GM21825 (cell line): Measurements from ENCODE around the gene ZFP82.
A peak's percentile ranks its signal among the peaks of the same experiment; 100 is the strongest.

ENCODE experiments used
- ATAC-seq: cut with Tn5 transposase; IDR thresholded peaks from one replicate; pipeline ENCODE4 v1.9.1; 2021; ENCODE audit warnings: mild to moderate bottlenecking, moderate library complexity; ENCODE audit not compliant: unreplicated experiment

The ZFP82 gene

DNA sequence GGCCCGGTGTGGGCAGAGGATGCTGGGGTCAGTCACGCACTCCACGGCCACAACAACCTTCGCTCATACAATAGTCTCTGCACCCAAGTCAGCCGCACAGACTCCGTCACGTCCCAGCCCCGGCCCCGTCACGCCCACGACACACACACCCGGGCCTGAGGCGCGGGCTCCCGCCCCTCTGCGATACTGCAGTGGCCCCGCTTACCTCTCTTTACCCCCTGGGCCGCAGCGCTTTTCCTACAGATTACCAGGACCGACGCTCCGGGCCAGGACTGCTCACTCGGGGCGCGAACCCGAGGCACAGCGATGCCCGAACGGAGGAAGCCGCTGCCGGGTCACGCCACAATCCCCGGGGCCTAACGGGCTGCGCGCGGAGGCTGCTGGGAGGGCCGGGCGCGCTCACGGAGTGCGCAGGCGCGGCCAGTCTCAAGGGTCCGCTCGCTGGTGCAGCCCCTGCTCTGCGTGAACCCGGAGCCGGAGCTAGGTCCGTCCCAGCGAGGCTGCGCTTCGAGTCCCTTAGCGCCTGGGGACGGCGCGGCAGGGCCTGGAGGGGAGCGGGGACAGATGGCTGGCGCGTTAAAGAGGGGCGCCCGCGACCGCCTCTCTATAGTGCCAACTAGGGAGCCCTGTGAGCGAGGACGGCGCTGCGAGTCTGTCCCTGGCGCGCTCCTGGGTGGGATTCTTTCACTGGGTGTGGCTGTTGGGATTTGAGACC lies at the start of gene ZFP82:
TSS of gene ZFP82 (minus strand) at position 358 of the 715 bp plus-strand sequence. CDS start 8,855 bp downstream, outside the sequence.
- peak; percentile 88 for ATAC-seq

DNA sequence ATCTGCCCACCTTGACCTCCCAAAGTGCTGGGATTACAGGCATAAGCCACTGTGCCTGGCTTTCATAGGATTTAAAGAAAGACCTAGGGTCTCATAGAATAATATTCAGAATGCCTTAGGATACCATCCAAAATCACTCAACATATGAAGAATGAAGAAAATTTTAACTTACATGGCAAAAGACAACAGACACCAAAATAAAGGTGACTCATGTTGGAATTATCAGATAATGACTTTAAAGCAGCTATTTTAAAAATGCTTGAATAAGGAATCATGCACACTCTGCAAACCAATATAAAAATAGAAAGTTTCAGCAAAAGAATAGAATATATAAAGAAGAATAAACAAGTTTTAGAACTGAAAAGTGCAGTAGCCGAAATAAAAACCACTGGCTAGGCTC lies 41.6 kb upstream of the ZFP82 start:
- no peak for ATAC-seq

GRCh38 chr19:36456831-36457230 lies 38.4 kb upstream of the ZFP82 start:
- no peak for ATAC-seq

DNA sequence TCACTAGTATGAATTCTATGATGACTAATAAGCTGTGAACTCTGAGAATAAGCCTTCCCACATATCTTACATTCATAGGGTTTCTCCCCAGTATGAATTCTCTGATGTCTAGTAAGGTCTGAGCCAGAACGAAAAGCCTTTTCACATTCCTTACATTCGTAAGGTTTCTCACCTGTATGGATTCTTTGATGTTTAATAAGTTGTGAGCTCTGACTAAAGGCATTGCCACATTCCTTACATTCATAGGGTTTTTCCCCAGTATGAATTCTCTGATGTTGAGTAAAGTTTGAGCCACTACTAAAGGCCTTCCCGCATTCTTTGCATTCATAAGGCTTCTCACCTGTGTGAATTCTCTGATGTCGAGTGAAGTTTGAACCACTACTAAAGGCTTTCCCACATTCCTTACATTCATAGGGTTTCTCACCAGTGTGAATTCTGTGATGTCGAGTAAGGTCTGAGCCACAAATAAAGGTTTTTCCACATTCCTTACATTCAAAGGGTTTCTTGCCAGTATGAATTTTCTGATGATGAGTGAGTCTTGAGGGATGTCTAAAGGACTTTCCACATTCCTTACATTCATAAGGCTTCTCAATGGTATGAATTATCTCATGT lies 30.7 kb upstream of the ZFP82 start:
- ATAC-seq = no peak

DNA sequence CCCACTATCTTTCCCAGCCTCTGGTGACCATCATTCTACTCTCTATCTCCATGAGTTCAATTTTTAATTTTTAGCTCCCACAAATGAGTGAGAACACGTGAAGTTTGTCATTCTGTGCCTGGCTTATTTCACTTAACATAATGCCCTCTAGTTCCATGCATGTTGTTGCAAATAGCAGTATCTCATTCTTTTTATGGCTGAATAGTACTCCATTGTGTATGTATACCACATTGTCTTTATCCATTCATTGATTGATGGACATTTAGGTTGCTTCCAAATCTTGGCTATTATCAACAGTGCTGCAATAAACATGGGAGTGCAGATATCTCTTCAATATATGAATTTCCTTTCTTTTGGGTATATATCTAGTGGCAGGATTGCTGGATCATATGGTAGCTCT lies 22.9 kb upstream of the ZFP82 start:
- ATAC-seq = no peak

GRCh38 chr19:36436531-36436930 lies 18.1 kb upstream of the ZFP82 start:
- ATAC-seq = no peak

- ATAC-seq = no peak
These were observed 5.5 kb upstream of the ZFP82 start for GRCh38 chr19:36423925-36424324.

- ATAC-seq = no peak
These were observed 3.5 kb upstream of the ZFP82 start for GRCh38 chr19:36421749-36422481.

GRCh38 chr19:36420961-36421748 lies 2.7 kb upstream of the ZFP82 start:
- ATAC-seq = no peak

DNA sequence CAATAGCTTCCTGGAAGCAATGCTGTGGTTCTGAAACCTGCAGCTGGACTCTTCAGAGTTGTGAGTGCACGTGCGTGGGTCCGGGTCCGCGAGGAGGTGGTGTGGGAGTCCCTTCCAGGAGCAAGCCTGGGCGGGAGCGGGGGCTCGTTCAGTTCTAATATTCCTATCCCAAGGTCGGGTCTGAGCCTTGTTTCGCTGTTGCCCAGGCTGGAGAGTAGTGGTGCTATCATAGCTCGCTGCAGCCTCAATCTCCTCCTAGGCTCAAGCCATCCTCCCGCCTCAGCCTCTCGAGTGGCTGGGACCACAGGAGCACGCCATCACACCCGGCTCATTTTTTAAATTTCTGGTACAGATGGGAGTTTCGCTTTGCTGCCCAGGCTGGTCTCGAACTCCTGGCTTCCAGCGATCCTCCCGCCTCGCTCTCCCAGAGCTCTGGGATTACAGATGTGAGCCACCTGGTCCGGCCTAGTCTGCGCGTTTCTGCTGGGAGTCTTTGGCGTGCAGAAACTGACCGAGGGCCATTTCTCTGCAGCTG lies 625 bp downstream of the ZFP82 start:
- ATAC-seq = no peak

DNA sequence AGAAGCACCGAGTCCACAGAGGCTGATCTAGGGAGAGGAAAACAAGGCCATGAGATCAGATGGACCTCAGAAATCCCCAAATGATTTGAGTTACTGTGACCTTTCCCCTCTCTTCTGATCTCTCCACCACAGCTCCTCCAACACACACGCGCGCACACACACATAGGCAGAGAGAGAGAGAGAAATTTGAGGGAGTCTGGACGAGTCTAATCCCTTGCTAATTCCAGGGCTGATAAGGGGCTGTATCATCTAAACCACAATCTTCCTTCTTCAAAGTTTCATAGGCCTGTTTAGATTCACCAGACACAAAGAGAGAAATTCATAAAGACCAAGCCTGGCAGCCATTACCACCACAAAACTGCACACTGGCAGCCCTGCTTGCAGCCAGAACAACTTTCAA lies 8.6 kb downstream of the ZFP82 start:
- no peak for ATAC-seq

DNA sequence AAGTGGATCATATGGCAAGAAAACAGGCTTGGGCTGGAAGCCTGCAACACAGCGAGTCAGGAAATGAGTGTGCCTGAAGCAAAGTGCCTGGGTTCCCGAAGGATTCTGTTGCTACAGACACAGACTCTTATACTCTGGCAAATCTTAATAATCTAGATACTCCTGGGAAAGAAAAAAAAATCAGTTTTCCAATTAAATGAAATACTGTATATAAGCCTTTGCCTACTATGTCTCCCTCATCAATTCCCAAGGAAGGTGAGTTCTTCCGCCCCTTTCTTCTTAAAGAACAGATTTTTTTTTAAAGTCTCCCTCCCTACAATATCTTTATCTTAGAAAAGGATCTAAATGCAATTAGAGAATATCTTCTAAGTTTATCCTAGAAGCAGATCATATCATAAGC lies 10.3 kb downstream of the ZFP82 start:
- no peak for ATAC-seq

DNA sequence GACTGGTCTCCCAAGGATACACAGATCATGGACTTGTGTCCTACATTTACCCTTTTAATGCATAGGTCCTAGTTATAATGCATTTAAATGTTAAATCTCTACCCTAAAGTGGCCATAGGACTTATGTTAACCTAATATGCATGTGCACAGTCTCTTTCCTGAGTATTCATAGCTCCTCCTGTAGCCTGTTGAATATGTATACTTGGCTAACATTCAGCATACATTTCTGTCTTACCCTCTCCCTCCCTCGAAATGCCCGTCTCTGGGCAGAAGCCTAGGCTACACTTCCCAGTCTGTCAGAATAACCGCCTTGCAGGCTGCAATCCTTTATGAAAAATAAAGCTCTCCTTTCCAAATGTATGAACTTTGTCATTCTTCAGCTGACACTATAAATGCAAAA lies 13.9 kb downstream of the ZFP82 start:
- ATAC-seq = no peak

- ATAC-seq = no peak
These were observed 17.0 kb downstream of the ZFP82 start for GRCh38 chr19:36401475-36401874.

DNA sequence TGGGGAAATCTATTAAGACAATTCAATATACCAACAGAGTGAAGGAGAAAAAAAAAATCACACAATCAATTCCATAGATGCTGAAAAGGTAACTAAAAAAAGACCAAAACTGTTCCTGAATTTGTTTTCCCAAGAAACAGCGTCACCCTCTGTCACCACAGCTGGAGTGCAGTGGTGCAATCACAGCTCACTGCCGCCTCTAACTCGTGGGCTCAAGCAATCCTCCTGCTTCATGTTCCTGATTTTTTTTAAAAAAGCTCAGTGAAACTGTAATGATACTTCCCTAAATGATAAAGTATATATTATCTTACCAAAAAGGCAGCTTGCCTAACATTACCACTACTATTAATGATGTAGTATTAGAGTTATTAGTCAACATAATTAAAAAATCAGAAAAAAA lies 19.9 kb downstream of the ZFP82 start:
- no peak for ATAC-seq

- no peak for ATAC-seq
These were observed 25.3 kb downstream of the ZFP82 start for GRCh38 chr19:36392916-36393673.

- no peak for ATAC-seq
These were observed 39.0 kb downstream of the ZFP82 start for GRCh38 chr19:36379510-36379819.

GRCh38 chr19:36378625-36379509 lies 39.6 kb downstream of the ZFP82 start, which contains the start of gene ZFP14:
Gene ZFP14 (minus strand): TSS chr19:36379201. CDS start chr19:36367892, 11,309 bp downstream.
- peak; percentile 95 for ATAC-seq

GRCh38 chr19:36377541-36378178 lies 40.8 kb downstream of the ZFP82 start:
- ATAC-seq = no peak
